HL-60 (cell line): ENCODE data around the gene APOBEC3A.

Experiments
- DNase-seq, 2 experiments: peaks; one replicate each; pipeline ENCODE4 v3.0.0-alpha.2; 2010 to 2020; ENCODE audit warnings: low read depth in 1 of 2, low spot score in 1 of 2
- H3K27ac ChIP-seq: fragments of 250-450 bp; sonication (Bioruptor Pico); replicated peaks from 2 replicates; pipeline ENCODE4 v1.5.1; 2020; ENCODE audit warnings: mild to moderate bottlenecking, moderate library complexity
- H3K27me3 ChIP-seq: fragments of 250-450 bp; sonication (Bioruptor Pico); 2 replicates; pipeline ENCODE4 v1.5.1; 2021; ENCODE audit warnings: mild to moderate bottlenecking, moderate library complexity; ENCODE audit not compliant: insufficient read depth, poor library complexity, severe bottlenecking
- H3K4me3 ChIP-seq: replicated peaks from 2 replicates; pipeline ENCODE4 v1.5.1; 2011; ENCODE audit warnings: mild to moderate bottlenecking, control low read depth, low read length; ENCODE audit not compliant: insufficient read depth
- GABPA ChIP-seq: IDR thresholded peaks from 2 replicates; pipeline ENCODE4 v1.6.1; 2012; ENCODE audit warnings: low read depth
- POLR2AphosphoS5 ChIP-seq: IDR thresholded peaks from 2 replicates; pipeline ENCODE4 v1.6.1; 2012; ENCODE audit warnings: low read depth
- SPI1 ChIP-seq: IDR thresholded peaks from 2 replicates; pipeline ENCODE4 v1.6.1; 2012; ENCODE audit warnings: low read depth, mild to moderate bottlenecking, borderline replicate concordance
- long read RNA-seq: library from polyadenylated mRNA; unstranded; transcript quantifications from one replicate; pipeline ENCODE4 v2.0.0, GENCODE V29; 2020
- TF ChIP-seq, protein P1 (sequence below): IDR thresholded peaks from one replicate; pipeline ENCODE4 v1.5.1; 2011; ENCODE audit warnings: low read length, control low read depth, inconsistent platforms; ENCODE audit not compliant: insufficient read depth
- TF ChIP-seq, protein P2 (sequence below): IDR thresholded peaks from 2 replicates; pipeline ENCODE4 v1.6.1; 2012; ENCODE audit warnings: low read depth; ENCODE audit not compliant: insufficient replicate concordance

Gene APOBEC3A
- long read RNA-seq, result 0 reads

DNA sequence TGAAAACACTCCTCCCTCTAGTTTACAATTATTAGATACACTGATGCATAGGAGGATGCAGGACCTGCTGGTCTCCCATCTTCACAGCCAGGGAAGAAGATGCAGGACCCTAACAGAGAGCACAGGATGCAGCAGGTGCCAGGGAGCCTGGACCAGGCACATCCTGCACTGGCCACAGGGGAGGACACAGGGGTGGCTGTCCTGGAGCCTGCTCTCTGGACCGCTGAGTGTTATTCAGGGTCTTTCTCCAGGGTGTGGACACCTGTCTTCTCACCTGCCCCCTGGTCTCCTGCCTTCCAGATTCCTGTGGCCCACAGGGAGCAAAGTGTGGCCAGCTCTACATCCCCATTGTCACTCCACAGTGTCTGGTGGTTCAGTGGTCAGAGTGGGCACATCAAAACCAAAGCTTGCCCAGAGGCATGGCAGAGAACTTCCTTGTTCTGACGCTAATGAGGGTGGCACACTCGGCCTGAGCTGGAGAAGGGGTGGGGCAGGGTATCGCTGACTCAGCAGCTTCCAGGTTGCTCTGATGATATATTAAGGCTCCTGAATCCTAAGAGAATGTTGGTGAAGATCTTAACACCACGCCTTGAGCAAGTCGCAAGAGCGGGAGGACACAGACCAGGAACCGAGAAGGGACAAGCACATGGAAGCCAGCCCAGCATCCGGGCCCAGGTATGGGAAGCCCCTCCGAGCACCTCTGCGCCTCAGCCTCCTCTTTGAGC, at the start of gene APOBEC3A:
Gene APOBEC3A (plus strand): TSS at position 564 of the 725 bp plus-strand sequence. CDS start 83 bp downstream, at position 647.
- TF ChIP-seq POLR2AphosphoS5, result no peak
- TF ChIP-seq, protein P1, sequence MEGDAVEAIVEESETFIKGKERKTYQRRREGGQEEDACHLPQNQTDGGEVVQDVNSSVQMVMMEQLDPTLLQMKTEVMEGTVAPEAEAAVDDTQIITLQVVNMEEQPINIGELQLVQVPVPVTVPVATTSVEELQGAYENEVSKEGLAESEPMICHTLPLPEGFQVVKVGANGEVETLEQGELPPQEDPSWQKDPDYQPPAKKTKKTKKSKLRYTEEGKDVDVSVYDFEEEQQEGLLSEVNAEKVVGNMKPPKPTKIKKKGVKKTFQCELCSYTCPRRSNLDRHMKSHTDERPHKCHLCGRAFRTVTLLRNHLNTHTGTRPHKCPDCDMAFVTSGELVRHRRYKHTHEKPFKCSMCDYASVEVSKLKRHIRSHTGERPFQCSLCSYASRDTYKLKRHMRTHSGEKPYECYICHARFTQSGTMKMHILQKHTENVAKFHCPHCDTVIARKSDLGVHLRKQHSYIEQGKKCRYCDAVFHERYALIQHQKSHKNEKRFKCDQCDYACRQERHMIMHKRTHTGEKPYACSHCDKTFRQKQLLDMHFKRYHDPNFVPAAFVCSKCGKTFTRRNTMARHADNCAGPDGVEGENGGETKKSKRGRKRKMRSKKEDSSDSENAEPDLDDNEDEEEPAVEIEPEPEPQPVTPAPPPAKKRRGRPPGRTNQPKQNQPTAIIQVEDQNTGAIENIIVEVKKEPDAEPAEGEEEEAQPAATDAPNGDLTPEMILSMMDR, result no peak
- no peak for TF ChIP-seq GABPA
- TF ChIP-seq SPI1, result no peak
- TF ChIP-seq, protein P2, sequence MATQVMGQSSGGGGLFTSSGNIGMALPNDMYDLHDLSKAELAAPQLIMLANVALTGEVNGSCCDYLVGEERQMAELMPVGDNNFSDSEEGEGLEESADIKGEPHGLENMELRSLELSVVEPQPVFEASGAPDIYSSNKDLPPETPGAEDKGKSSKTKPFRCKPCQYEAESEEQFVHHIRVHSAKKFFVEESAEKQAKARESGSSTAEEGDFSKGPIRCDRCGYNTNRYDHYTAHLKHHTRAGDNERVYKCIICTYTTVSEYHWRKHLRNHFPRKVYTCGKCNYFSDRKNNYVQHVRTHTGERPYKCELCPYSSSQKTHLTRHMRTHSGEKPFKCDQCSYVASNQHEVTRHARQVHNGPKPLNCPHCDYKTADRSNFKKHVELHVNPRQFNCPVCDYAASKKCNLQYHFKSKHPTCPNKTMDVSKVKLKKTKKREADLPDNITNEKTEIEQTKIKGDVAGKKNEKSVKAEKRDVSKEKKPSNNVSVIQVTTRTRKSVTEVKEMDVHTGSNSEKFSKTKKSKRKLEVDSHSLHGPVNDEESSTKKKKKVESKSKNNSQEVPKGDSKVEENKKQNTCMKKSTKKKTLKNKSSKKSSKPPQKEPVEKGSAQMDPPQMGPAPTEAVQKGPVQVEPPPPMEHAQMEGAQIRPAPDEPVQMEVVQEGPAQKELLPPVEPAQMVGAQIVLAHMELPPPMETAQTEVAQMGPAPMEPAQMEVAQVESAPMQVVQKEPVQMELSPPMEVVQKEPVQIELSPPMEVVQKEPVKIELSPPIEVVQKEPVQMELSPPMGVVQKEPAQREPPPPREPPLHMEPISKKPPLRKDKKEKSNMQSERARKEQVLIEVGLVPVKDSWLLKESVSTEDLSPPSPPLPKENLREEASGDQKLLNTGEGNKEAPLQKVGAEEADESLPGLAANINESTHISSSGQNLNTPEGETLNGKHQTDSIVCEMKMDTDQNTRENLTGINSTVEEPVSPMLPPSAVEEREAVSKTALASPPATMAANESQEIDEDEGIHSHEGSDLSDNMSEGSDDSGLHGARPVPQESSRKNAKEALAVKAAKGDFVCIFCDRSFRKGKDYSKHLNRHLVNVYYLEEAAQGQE, result no peak
- no peak within 1 kb of the TSS for H3K27ac ChIP-seq
- peaks cover 3% of the 10 kb centered on the region for H3K27me3 ChIP-seq
- no peak within 1 kb of the TSS for H3K4me3 ChIP-seq
- DNase-seq, result peak in 1 of 2 experiments; percentile 37

DNA sequence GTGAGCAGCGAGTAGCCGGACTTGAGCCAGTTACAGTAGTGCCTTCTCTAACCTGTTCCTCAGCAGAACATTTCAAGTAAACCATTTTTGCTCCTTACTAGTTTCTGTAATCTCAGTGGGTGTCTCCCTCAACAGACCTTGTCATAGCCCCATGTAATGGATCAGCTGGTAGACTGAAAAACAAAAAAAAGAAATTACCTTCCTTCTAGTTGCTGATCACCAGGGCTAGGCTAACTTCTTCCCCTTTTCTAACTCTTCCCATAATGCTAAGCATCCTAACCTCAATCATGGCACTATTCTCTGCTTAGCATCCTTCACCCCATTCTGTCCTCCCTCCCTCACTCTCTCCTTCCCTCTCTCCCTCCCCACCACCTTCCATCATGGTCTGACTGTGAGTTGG, 49.6 kb upstream of the APOBEC3A start:
- TF ChIP-seq, protein P1, result no peak

DNA sequence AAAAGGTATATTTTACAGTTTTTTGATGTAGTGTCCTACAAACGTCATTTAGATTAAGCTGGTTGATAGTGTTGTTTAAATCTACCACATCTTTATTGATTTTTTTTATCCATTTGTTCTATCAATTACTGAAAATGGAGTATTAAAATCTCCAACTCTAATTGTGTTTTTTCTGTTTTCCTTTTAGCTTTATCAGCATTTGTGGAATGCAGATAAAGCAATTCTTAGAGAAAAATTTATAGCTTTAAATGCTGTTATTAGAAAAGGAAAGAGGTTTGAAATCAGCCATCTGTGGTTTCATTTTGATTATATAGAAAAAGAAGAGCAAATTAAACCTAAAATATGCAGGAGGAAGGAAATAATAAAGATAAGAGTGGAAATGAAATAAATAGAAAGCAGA, 46.0 kb upstream of the APOBEC3A start:
- TF ChIP-seq, protein P2, result no peak
- TF ChIP-seq SPI1 (no peak), GABPA (no peak)
- TF ChIP-seq, protein P1, result no peak
- H3K27me3 ChIP-seq, result peaks cover 3% of the 10 kb centered on the region
- H3K4me3 ChIP-seq, result no peak overlapping the region
- no peak overlapping the region for H3K27ac ChIP-seq
- no peak for DNase-seq

More for the DNA sequence above, 49.6 kb upstream of the APOBEC3A start:
- no peak overlapping the region for H3K4me3 ChIP-seq
- no peak for DNase-seq
- H3K27me3 ChIP-seq, result peaks cover 4% of the 10 kb centered on the region
- no peak overlapping the region for H3K27ac ChIP-seq
